Activated effector memory CD4-positive, alpha-beta T cell treated with Interleukin-2 at 50 U/mL for 16 hours (primary cell): ENCODE results near the gene GFRA1.

ENCODE experiments used
- DNase-seq: peaks from one replicate; pipeline ENCODE4 v3.0.0-alpha.2; 2020

The GFRA1 gene

GRCh38 chr10:116156819-116157218 lies 116.2 kb downstream of the GFRA1 start:
- DNase-seq: no peak

GRCh38 chr10:116155191-116155590 lies 117.8 kb downstream of the GFRA1 start:
- DNase-seq: no peak

- DNase-seq: no peak
These were observed 118.4 kb downstream of the GFRA1 start for GRCh38 chr10:116154651-116155050.

GRCh38 chr10:116151076-116151475 lies 121.9 kb downstream of the GFRA1 start:
- DNase-seq: no peak

- no peak for DNase-seq
These were observed 122.4 kb downstream of the GFRA1 start for GRCh38 chr10:116150606-116151005.

- no peak for DNase-seq
These were observed 125.7 kb downstream of the GFRA1 start for GRCh38 chr10:116147147-116147905.

- DNase-seq: no peak
These were observed 126.5 kb downstream of the GFRA1 start for GRCh38 chr10:116146372-116147140.

GRCh38 chr10:116143673-116144222 lies 129.3 kb downstream of the GFRA1 start:
- no peak for DNase-seq

GRCh38 chr10:116141855-116142254 lies 131.2 kb downstream of the GFRA1 start:
- DNase-seq: no peak

- DNase-seq: no peak
These were observed 131.8 kb downstream of the GFRA1 start for GRCh38 chr10:116141246-116141645.

- no peak for DNase-seq
These were observed 133.1 kb downstream of the GFRA1 start for GRCh38 chr10:116139886-116140285.

GRCh38 chr10:116138897-116139296 lies 134.1 kb downstream of the GFRA1 start:
- DNase-seq: no peak

- no peak for DNase-seq
These were observed 136.7 kb downstream of the GFRA1 start for GRCh38 chr10:116136261-116136660.

GRCh38 chr10:116134322-116134721 lies 138.7 kb downstream of the GFRA1 start:
- no peak for DNase-seq

- no peak for DNase-seq
These were observed 139.4 kb downstream of the GFRA1 start for GRCh38 chr10:116133634-116134033.

GRCh38 chr10:116132780-116133399 lies 140.1 kb downstream of the GFRA1 start:
- no peak for DNase-seq

GRCh38 chr10:116130006-116130405 lies 143.0 kb downstream of the GFRA1 start:
- no peak for DNase-seq

- no peak for DNase-seq
These were observed 145.9 kb downstream of the GFRA1 start for GRCh38 chr10:116126954-116127695.

GRCh38 chr10:116126239-116126638 lies 146.8 kb downstream of the GFRA1 start:
- DNase-seq: no peak

GRCh38 chr10:116125180-116125579 lies 147.8 kb downstream of the GFRA1 start:
- DNase-seq: no peak

GRCh38 chr10:116124777-116125176 lies 148.2 kb downstream of the GFRA1 start:
- DNase-seq: no peak

GRCh38 chr10:116122664-116123063 lies 150.3 kb downstream of the GFRA1 start:
- DNase-seq: no peak
